Non-pigmented ciliary epithelial cell (primary cell): ENCODE data around the gene MROH2A.

Experiments
- DNase-seq: peaks from one replicate; pipeline ENCODE4 v3.0.0-alpha.2; 2010; ENCODE audit warnings: low read depth

Gene MROH2A

DNA sequence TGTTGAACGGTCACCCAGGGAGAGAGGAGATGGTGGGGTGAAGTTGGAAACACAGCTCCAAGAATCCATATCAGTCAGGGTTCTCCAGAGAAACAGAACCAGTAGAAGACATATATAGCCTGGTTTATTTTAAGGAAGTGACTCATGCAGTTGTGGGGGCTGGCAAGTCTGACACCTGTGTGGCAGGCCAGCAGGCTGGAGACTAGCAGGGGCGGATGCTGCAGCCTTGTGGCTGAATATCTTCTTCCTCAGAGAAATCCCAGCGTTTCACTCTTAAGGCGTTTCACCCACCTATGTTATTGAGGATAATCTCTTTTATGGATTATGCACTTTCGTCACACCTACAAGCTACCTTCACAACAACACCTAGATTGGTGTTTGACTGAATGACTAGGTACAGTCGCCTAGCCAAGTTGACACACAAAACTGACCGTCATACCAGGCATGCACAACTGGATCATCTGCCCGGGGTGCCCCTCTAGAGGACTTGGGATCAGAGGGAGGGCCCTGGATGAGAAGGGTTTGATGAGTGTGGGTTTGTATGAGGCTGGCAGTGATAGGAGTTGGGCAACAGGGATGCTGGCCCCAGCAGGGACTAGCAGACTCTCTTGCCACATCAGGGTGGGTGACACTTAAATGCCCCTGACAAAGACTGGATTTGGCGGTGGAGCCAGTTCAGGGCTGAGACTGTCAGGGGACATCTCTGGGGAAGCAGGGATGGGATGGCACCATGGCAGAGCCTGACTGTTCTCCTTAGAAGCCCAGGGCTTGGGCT, 23.4 kb downstream of the MROH2A start:
- peak; percentile 6 for DNase-seq

- DNase-seq: no peak
These were observed 24.1 kb downstream of the MROH2A start for GRCh38 chr2:233802132-233802815.

GRCh38 chr2:233803292-233803911, 25.3 kb downstream of the MROH2A start:
- no peak for DNase-seq

DNA sequence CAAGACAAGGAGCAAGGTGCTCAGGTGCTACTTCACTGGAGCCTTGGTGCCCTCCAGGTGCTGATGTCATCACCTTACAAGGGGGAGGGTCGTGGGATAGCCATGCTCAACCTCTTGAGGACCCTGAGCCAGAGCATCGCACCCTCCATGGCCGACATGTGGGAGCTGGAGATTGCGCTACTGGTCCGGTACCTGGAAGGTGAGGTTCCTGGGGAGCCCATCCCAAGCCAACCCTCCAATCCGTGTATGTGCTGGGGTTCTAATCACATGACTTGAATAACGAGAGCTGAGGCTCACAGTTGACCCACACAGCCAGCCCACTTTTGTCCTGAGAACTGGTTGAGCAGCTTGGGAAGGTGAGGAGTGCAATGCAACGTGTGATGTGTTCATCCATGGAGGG, 25.9 kb downstream of the MROH2A start:
- DNase-seq: no peak

- no peak for DNase-seq
These were observed 29.2 kb downstream of the MROH2A start for GRCh38 chr2:233807215-233807865.

DNA sequence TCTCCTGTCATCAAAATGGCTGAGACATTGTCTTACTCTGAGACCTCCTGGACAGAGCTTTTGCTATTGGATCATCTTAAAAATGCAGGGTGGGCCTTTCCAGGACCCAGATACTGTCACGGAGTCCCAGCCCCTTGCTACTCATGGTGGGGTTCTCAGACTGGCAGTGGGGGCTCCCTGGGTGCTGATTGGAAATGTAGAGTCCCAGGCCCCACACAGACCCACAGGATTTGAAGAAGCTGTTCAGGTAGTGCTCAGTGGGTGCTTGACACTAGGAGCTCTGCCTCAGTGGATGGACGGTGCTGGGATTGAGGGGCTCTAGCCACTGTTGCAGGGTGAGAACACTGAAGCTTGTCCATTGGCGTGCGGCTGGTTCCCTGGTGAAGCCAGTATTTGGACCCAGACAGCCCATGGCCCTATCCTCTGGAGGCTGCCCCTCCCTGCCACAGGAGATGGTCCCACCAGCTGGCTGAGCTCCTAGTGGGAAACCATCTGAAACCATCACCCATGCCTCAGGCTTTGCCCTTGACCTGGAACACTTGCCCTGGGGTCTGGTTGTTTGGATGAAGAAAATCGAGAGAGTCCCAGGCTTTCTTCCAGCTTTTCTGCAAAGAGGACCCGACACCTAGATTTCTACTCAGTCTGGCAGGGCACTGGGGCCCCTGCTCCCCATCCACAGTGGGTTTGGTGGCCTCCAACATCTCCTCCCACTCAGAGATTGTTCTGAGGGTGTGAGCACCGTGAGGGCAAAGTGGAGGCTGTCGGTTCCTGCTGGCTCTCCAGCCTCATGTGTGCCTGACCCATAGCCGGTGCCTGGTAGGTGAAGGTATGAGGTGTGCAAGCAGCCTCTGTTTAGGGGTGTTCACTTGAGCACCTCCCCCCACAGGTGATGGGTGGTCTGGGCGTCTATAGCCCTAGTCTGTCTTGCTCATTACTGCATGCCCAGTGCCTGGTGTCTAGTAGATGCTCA, 30.1 kb downstream of the MROH2A start:
- no peak for DNase-seq

GRCh38 chr2:233810385-233810784, 32.3 kb downstream of the MROH2A start:
- DNase-seq: no peak

GRCh38 chr2:233811087-233811486, 33.0 kb downstream of the MROH2A start:
- DNase-seq: no peak

- DNase-seq: no peak
These were observed 33.6 kb downstream of the MROH2A start for GRCh38 chr2:233811732-233812131.

DNA sequence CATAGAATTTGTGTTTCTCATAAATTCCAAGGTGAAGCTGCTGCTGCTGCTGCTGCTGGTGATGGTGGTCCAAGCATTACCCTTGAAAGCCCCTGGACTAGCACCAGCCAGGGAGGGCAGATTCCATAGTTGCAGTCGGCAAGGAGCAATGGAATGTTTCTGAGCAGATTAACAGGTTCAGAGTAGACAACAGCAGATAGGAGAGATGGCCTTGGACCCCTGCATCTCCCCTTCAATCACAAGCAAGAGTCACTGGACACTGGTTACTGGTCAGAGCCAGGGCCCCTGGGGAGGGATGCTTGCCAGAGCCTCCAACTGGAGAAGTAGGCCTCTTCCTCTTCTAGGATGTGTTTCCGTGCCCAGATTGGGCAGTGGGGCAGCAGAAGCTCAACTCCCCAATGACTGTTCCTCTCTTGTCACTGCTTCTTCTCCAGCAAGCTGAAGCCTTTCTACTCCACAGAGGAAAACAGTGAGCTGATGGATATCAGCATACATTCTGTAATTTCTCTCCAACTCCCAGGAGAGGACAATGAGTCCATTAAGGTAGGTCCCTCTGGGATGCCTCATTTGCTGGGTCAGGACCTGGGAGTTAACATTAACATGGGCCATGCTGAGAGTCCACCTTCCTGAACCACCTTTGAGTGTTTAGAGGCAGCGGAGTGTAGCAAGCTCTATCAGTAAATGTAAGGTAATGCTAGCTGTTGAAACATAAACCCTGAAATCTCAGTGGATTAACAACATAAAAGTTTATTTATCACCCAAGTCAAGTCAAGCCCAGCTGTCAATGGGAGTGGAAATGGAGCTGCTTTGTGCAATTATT, 35.3 kb downstream of the MROH2A start:
- no peak for DNase-seq

DNA sequence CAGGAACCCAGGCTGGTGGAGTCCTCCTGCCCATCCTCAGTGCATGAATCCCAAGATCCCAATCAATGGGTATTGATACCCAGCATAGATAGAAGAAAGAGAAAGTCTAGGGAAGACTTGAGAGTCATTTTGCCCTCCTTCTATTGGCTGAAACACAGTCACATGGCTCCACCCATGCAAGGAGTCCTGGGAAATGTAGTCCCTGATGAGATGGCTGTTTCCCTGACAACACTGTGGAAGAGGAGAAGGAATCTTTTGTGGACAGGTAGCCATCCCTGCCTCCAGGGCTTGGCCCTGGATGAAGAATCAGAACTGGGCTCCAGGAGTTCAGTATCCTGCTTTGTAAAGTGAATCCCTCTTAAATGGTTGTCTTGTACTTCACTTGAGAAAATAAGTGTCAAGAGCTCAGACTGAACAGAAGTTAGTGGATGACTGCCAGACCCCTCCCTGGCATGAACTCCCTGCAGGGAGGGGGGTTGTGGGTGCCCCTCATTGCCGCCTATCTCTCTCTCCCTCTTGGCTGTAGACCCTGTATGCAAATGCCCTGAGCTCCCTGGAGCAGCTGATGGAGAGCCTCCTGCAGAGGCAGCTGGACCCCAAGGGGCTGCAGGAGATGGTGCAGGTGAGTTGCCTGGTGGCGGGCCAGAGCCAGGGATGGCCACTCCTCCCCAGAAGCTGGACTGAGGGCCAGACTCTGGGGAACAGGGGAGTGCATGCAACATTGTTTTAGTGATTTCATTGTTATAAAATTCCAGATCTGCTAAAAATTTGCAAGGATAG, 36.1 kb downstream of the MROH2A start:
- no peak for DNase-seq

- DNase-seq: no peak
These were observed 37.7 kb downstream of the MROH2A start for GRCh38 chr2:233815861-233816260.

GRCh38 chr2:233816334-233816733, 38.2 kb downstream of the MROH2A start:
- DNase-seq: no peak

GRCh38 chr2:233816771-233817170, 38.6 kb downstream of the MROH2A start:
- DNase-seq: no peak

- no peak for DNase-seq
These were observed 39.3 kb downstream of the MROH2A start for GRCh38 chr2:233817361-233817911.

- DNase-seq: no peak
These were observed 40.0 kb downstream of the MROH2A start for GRCh38 chr2:233817995-233818638.

DNA sequence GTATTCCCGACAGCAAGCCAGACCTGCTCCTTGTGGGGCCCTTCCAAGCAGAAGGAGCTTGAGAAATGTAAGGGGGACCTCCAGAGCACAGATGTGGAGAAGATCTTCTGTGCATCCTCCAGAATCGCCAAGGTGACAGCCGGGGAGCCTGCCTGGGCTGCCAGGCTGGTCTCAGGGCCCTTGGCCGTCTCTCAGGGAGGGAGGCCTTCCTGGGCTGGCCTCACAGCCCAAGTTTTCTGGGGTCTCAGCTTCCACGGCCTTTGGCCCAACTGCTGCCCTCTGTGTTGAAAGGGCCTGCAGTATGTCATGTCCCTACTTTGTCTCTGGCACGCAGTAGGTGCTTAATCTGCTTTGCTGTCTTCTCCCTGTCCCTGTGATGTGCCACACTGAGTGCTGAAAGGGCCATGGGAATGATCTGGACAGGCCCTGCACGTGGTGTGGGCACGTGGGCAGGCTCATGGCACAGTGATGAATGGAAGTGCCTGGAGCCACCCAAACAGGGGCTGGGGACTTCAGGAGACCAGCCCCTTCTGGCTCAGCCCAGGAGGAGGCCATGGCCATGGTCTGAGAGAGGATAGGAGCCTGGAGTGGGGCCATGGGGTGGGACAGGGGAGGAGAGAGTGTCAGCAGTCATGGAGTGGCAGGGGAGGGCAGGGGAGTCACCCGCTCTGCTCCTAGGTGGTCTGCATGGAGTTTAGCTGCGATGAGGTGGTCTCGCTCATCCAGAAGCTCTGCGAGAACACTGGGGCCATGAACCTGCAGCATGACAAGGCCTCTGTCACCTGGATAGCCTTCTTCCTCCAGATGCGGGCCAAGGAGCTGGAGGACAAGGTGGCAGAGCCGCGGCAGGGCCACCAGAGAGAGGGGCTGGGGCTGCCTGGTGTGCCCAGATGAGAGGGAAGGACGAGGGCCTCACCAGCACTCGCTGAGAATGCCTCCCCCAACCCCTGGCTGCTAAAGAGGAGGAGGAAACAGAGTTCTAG, 40.8 kb downstream of the MROH2A start:
- no peak for DNase-seq
